GM19452 (cell line): Measurements from ENCODE around the gene SOX4.
A peak's percentile ranks its signal among the peaks of the same experiment; 100 is the strongest.
"Not testable (repeated sequence)": the region's sequence is repeated elsewhere in the genome, so short reads cannot be mapped to it uniquely, and the experiment has no call there.

Experiments used
- ATAC-seq: cut with Tn5 transposase; IDR thresholded peaks from one replicate; pipeline ENCODE4 v1.9.1; 2021; ENCODE audit not compliant: unreplicated experiment

Gene SOX4

GRCh38 chr6:21593412-21593926 is at the start of gene SOX4:
Gene SOX4 (plus strand): TSS chr6:21593751. CDS start chr6:21594535, 784 bp downstream.
- ATAC-seq = peak; percentile 67

GRCh38 chr6:21552286-21552685 is 41.3 kb upstream of the SOX4 start:
- not testable (repeated sequence) for ATAC-seq

- ATAC-seq = no peak
Observed at GRCh38 chr6:21554286-21554685, 39.3 kb upstream of the SOX4 start.

- ATAC-seq = no peak
Observed at GRCh38 chr6:21555197-21555596, 38.4 kb upstream of the SOX4 start.

DNA sequence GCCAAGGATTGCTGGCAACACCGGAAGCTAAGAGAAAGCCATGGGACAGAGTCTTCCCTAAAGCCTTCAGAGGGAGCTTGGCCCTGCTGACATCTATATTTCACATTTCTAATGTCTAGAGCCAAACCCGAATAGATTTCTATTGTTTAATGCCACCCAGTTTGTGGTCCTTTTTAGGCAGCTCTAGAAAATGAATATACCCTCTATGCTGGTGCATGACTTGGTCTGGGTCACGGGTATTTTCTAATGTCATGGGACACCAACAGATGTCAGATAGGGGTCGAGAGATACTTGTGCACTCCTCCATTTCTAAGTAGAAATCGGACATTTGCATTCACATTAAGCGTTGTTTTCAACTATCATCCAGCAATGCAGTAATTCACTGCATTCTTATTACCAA is 37.0 kb upstream of the SOX4 start:
- no peak for ATAC-seq

GRCh38 chr6:21556968-21557721 is 36.4 kb upstream of the SOX4 start:
- ATAC-seq = no peak

- ATAC-seq = no peak
Observed at GRCh38 chr6:21559238-21559637, 34.3 kb upstream of the SOX4 start.

DNA sequence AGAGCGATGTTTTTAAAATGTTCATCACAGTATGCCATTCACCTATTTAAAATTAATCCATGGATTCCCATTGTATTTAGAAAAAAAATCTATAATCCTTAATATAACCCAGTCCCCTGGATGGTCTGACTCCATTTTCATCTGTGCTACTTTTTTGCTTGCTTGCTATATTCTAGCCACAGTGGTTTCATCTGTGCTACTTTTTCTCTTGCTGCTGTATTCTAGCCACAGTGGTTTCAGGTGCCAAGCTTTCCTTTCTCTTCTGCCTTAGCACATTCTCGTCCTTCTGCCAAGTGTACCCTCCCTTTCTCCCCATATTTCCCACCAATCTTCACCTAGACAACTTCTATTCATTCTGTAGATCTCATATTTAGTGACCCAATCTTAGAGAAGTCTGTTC is 33.3 kb upstream of the SOX4 start:
- ATAC-seq = no peak

GRCh38 chr6:21565431-21565830 is 28.1 kb upstream of the SOX4 start:
- no peak for ATAC-seq

GRCh38 chr6:21578523-21578922 is 15.0 kb upstream of the SOX4 start:
- no peak for ATAC-seq

DNA sequence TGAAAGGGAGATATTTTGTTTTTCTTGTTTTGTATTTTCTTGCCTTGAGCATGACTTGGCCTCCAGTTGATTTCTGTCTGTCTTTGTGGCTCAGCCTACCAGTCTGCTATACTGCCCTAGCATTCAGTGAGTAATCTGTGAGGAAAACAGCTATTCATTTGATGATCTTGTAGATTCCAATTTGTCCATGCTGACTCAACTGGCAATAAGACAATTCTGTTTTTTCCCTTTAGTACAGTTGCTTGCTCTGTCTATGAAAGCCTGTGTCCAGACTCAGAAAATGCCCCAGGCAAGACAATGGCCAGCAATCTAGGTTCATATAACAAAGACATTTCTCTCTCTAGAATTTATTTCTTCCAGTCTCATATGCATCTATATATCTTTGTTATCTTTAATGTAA is 10.9 kb upstream of the SOX4 start:
- ATAC-seq = no peak

DNA sequence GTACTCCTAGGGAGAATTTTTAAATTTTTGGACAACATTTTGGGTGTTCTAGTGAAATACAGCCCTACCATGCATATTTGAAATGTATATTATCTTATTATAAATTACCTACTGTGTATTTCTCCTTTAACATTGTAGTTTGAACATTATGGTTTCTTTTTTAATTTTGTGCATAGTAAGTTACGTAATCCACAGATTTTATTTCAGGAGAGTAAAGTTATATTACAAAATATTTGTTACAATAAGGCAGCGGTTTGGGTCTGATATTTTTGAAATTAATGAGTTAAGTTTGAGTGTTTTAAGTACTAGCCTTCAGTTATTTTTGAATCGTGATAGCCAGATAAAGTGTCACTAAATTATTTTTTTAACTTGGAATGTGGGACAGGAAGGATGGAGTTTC is 7.3 kb upstream of the SOX4 start:
- no peak for ATAC-seq

- peak; percentile 3 for ATAC-seq
Observed at GRCh38 chr6:21586740-21587178, 6.8 kb upstream of the SOX4 start.

- ATAC-seq = peak; percentile 41
Observed at GRCh38 chr6:21587179-21587960, 6.2 kb upstream of the SOX4 start.

- ATAC-seq = peak; percentile 36
Observed at GRCh38 chr6:21587961-21588480, 5.5 kb upstream of the SOX4 start.

DNA sequence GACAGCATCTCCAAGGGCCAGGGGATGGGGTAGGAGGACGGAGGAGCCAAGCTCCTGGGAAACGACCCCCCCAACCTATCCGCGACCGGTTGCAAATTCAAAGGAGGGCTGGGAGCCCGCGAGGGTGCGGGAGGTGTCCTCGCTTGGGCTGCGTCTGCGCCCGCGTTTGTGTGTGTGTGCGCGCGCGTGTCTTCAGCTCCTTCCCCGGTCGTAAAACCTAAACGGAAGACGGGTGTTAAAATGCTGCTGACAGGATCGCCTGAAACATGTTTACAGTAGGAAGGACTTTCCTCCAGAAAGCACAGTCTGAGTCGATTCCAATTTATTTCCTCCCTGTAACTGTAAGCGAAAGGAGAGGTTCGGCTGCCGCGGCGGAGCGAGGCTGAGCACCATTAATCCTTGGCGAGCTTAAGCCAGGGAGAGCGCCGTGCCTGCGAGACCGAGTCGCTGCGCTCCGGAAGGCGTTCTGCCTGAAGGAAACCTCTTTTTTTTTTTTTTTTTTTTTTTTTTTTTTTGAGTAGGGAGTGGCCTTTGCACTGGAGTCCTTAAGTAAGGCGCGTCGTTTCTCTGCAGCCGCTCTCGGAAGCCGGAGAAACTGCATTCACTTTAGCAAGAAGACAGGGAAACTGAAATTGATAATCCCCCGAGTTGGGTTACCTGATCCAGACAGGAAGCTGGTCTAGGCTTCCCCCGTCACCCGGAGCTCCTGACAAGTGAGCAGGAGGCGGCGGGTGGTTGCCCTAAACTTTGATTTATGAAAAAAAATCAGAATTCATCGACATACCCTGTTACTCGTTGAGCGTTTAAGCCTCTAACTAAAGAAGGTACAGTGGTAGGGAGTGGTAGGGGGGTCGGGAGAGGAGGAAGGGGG is 4.8 kb upstream of the SOX4 start:
- ATAC-seq = peak; percentile 32

GRCh38 chr6:21589352-21590345 is 3.9 kb upstream of the SOX4 start:
- ATAC-seq = peak; percentile 20

GRCh38 chr6:21590346-21590745 is 3.2 kb upstream of the SOX4 start:
- ATAC-seq = no peak

DNA sequence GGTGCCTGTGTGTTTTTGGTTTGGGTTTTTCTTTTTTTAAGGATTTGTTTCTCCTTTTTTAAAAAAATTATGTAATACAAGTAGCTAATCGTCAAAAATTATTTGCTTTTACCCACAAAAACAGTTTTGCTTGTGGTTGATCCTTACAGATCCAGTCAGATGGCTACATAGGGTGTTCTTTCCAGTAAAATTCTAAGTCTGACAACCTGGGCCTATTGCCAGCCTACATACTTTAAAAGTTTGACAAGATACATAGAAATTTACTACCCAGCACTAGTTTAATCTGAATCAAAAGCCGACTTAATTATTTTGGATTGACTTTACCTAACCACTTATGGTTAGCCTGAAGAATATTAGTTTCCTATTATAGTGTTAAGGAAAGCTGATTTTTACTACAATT is 2.1 kb upstream of the SOX4 start:
- ATAC-seq = no peak

DNA sequence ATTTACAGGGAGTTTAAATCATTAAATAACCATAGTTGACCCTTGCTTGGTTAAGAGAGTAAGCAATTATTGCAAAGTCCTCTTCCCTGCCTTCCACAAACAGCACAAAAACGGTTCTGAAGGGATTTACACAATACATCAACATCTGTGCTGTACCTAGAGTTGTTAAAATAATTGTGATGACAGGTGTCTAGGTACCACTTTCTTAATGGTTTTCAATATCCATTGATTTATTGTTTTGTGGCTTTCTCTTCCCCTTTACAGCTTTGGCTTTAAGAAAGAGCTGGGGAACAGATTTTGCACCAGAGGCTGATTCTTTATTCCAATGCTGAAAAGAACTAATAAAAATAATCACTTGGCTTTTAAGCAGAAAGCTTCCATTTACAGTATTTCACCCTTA is 598 bp upstream of the SOX4 start:
- no peak for ATAC-seq
